ENCODE measurements around the gene TPD52L1. TPM values are rescaled to one million over a fixed set of nuclear protein-coding genes. Genes with fewer than 3 reads are reported as not detected.

Gene TPD52L1
- total RNA-seq, 2 experiments from 2014 or later, result 0.52 to 1.1 TPM

- CTCF ChIA-PET, result no interaction called here
- DNase-seq (no peak), ATAC-seq (no peak)
- intact Hi-C loops (cut with micrococcal nuclease), result no loop called here
- Mint-ChIP-seq H3K36me3 (ENCODE audit: low read depth) (no peaks in the 10 kb centered on the region), H3K27me3 (peaks cover 20% of the 10 kb centered on the region), H3K9me3 (no peaks in the 10 kb centered on the region), H3K4me1 (ENCODE audit: low read depth) (no peaks in the 10 kb centered on the region), H3K4me3 (no peak overlapping the region), H3K27ac (no peak overlapping the region)
- POLR2A ChIA-PET, result no interaction called here
- no peak for TF ChIP-seq CTCF (IDR thresholded peaks at IDR 0.05)
Observed at GRCh38 chr6:125167579-125167978, 14.0 kb downstream of the TPD52L1 start.

GRCh38 chr6:125169058-125169457 lies 15.5 kb downstream of the TPD52L1 start:
- CTCF ChIA-PET, result interaction anchor here (1.1 kb wide), 1 partner anchor 17 kb away, joined by 3 read pairs; no protein-coding TSS in a partner anchor
- Mint-ChIP-seq H3K27ac (no peak overlapping the region), H3K9me3 (no peaks in the 10 kb centered on the region), H3K27me3 (peaks cover 20% of the 10 kb centered on the region), H3K36me3 (ENCODE audit: low read depth) (no peaks in the 10 kb centered on the region), H3K4me1 (ENCODE audit: low read depth) (no peaks in the 10 kb centered on the region), H3K4me3 (no peak overlapping the region)
- POLR2A ChIA-PET, result no interaction called here
- DNase-seq (no peak), ATAC-seq (no peak)
- no peak for TF ChIP-seq CTCF (IDR thresholded peaks at IDR 0.05)
- intact Hi-C loops (cut with micrococcal nuclease), result no loop called here

GRCh38 chr6:125169522-125169921 lies 15.9 kb downstream of the TPD52L1 start:
- H3K27ac Mint-ChIP-seq, result no peak overlapping the region
- H3K4me3 Mint-ChIP-seq, result no peak overlapping the region
- no peaks in the 10 kb centered on the region for H3K36me3 Mint-ChIP-seq (ENCODE audit: low read depth)
- CTCF ChIA-PET, result interaction anchor here (1.1 kb wide), 1 partner anchor 18 kb away, joined by 3 read pairs; no protein-coding TSS in a partner anchor
- ATAC-seq (no peak), DNase-seq (no peak)
- intact Hi-C loops (cut with micrococcal nuclease), result no loop called here
- H3K4me1 Mint-ChIP-seq (ENCODE audit: low read depth), result no peaks in the 10 kb centered on the region
- POLR2A ChIA-PET, result no interaction called here
- peaks cover 19% of the 10 kb centered on the region for H3K27me3 Mint-ChIP-seq
- no peak for TF ChIP-seq CTCF (IDR thresholded peaks at IDR 0.05)
- H3K9me3 Mint-ChIP-seq, result no peaks in the 10 kb centered on the region

GRCh38 chr6:125170376-125170775 lies 16.8 kb downstream of the TPD52L1 start:
- intact Hi-C loops (cut with micrococcal nuclease), result no loop called here
- no peak for DNase-seq
- Mint-ChIP-seq H3K27ac (no peak overlapping the region), H3K27me3 (peaks cover 19% of the 10 kb centered on the region), H3K9me3 (no peaks in the 10 kb centered on the region), H3K4me3 (no peak overlapping the region), H3K4me1 (ENCODE audit: low read depth) (no peaks in the 10 kb centered on the region), H3K36me3 (ENCODE audit: low read depth) (no peaks in the 10 kb centered on the region)
- POLR2A ChIA-PET, result no interaction called here
- TF ChIP-seq CTCF (IDR thresholded peaks at IDR 0.05), result no peak
- no peak for ATAC-seq
- CTCF ChIA-PET, result interaction anchor here (1.2 kb wide), 1 partner anchor 17 kb away, joined by 3 read pairs; the partner anchor contains the start of gene TPD52L1

- H3K27ac Mint-ChIP-seq, result no peak overlapping the region
- H3K4me1 Mint-ChIP-seq (ENCODE audit: low read depth), result no peaks in the 10 kb centered on the region
- ChIA-PET CTCF (interaction anchor here (1.4 to 3.8 kb wide), 2 partner anchors 20 kb away, joined by 3 to 16 read pairs; partner anchors contain the start of gene TPD52L1), POLR2A (no interaction called here)
- H3K9me3 Mint-ChIP-seq, result no peaks in the 10 kb centered on the region
- H3K4me3 Mint-ChIP-seq, result no peak overlapping the region
- peaks cover 26% of the 10 kb centered on the region for H3K27me3 Mint-ChIP-seq
- H3K36me3 Mint-ChIP-seq (ENCODE audit: low read depth), result no peaks in the 10 kb centered on the region
- ATAC-seq, result no peak
- no peak for DNase-seq
- TF ChIP-seq CTCF (IDR thresholded peaks at IDR 0.05), result no peak
- intact Hi-C loops (cut with micrococcal nuclease), result no loop called here
Observed at GRCh38 chr6:125173341-125174095, 19.9 kb downstream of the TPD52L1 start.

Measured in activated CD8-positive, alpha-beta T cell treated with anti-CD3 and anti-CD28 coated beads for 36 hours (primary cell).